Muscle of leg (tissue), 11 donors: Measurements from ENCODE around the gene CDK17. TPM values are rescaled to one million over a fixed set of nuclear protein-coding genes. Genes with fewer than 3 reads are reported as not detected.
A peak's percentile ranks its signal among the peaks of the same experiment; 100 is the strongest.

Experiments
- DNase-seq: peaks from one replicate; pipeline ENCODE4 v3.0.0; 2013
- H3K27ac ChIP-seq: one replicate; pipeline ENCODE4 v1.5.1; 2013; ENCODE audit warnings: mild to moderate bottlenecking, low read length, control low read depth
- H3K27me3 ChIP-seq: one replicate; pipeline ENCODE4 v1.6.1; 2013; ENCODE audit warnings: low read length; ENCODE audit not compliant: control insufficient read depth, insufficient read depth
- H3K36me3 ChIP-seq: one replicate; pipeline ENCODE4 v1.6.1; 2013; ENCODE audit warnings: low read length; ENCODE audit not compliant: control insufficient read depth, insufficient read depth
- H3K4me1 ChIP-seq: one replicate; pipeline ENCODE4 v1.6.1; 2013; ENCODE audit warnings: low read length; ENCODE audit not compliant: control insufficient read depth, insufficient read depth
- H3K4me3 ChIP-seq: one replicate; pipeline ENCODE4 v1.5.1; 2013; ENCODE audit warnings: low read length, control low read depth
- H3K9me3 ChIP-seq: replicated peaks from 2 replicates; pipeline ENCODE4 v1.6.1; 2013; ENCODE audit warnings: low read depth, low read length; ENCODE audit not compliant: control insufficient read depth
- WGBS: methylation state at CpG from one replicate; pipeline ENCODE4 v1.1.5; 2013; ENCODE audit warnings: missing lambda C conversion rate; ENCODE audit not compliant: insufficient coverage; 5-methylcytosine and 5-hydroxymethylcytosine counted together
- polyA plus RNA-seq, 8 donors: library from polyadenylated mRNA; unstranded; fragments of 120-200 nt; gene quantifications; one replicate each; pipeline versions ENCODE4 v1.2.1 to v1.2.3, GENCODE V29; 2013; ENCODE audit warnings: inconsistent platforms in 1 of 8, low replicate concordance in 1 of 8; ENCODE audit not compliant: insufficient read length in 8 of 8, insufficient read depth in 1 of 8
- total RNA-seq: library from RNA; stranded (reverse); fragments of 120-200 nt; gene quantifications from one replicate; pipeline ENCODE4 v1.2.4, GENCODE V29; 2013

CDK17 gene
- total and polyA plus RNA-seq, 9 donors, result 23.4 to 31.0 (median 25.7) TPM

GRCh38 chr12:96260644-96261043 is 139.6 kb downstream of the CDK17 start:
- 100% methylated on average over 2 of the region's 3 CpGs for WGBS
- H3K4me3 ChIP-seq, result no peak overlapping the region
- no peaks in the 10 kb centered on the region for H3K27me3 ChIP-seq
- no peak overlapping the region for H3K27ac ChIP-seq
- DNase-seq, result no peak
- peaks cover 25% of the 10 kb centered on the region for H3K36me3 ChIP-seq
- H3K9me3 ChIP-seq, result no peaks in the 10 kb centered on the region
- peaks cover 18% of the 10 kb centered on the region for H3K4me1 ChIP-seq

DNA sequence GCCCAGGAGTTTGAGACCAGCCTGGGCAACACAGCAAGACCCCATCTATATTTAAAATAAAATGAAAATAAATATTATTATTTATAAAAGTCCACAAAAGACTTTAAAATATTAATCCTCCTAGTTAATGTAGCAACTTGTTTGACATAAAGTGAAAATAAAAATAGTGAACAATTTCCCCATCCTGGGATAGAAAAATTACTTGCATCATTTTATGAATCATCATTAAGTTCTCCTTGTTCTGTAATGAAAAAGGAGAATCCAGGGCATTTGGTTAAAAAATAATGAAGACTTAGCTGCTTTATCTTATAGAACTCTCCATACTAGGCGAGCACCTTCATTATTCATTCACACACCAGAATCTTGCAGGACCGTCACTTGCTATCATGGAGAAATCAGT is 140.0 kb downstream of the CDK17 start:
- H3K4me1 ChIP-seq, result peaks cover 20% of the 10 kb centered on the region
- H3K36me3 ChIP-seq, result peaks cover 25% of the 10 kb centered on the region
- no peaks in the 10 kb centered on the region for H3K27me3 ChIP-seq
- WGBS, result no CpG with 5 or more reads among the region's 2 CpGs
- no peak for DNase-seq
- no peak overlapping the region for H3K27ac ChIP-seq
- no peaks in the 10 kb centered on the region for H3K9me3 ChIP-seq
- no peak overlapping the region for H3K4me3 ChIP-seq

GRCh38 chr12:96258104-96258961 is 141.9 kb downstream of the CDK17 start:
- 51% methylated on average over 3 of the region's 8 CpGs for WGBS
- peaks cover 26% of the 10 kb centered on the region for H3K4me1 ChIP-seq
- peak; percentile 63 for DNase-seq
- H3K9me3 ChIP-seq, result no peaks in the 10 kb centered on the region
- H3K4me3 ChIP-seq, result no peak overlapping the region
- H3K36me3 ChIP-seq, result peaks cover 20% of the 10 kb centered on the region
- H3K27me3 ChIP-seq, result no peaks in the 10 kb centered on the region
- peak overlapping the region; percentile 59 for H3K27ac ChIP-seq

GRCh38 chr12:96257550-96258103 is 142.6 kb downstream of the CDK17 start:
- H3K36me3 ChIP-seq, result peaks cover 20% of the 10 kb centered on the region
- H3K4me1 ChIP-seq, result peaks cover 26% of the 10 kb centered on the region
- no CpG with 5 or more reads among the region's 2 CpGs for WGBS
- no peak overlapping the region for H3K27ac ChIP-seq
- no peak overlapping the region for H3K4me3 ChIP-seq
- no peaks in the 10 kb centered on the region for H3K27me3 ChIP-seq
- DNase-seq, result no peak
- no peaks in the 10 kb centered on the region for H3K9me3 ChIP-seq

DNA sequence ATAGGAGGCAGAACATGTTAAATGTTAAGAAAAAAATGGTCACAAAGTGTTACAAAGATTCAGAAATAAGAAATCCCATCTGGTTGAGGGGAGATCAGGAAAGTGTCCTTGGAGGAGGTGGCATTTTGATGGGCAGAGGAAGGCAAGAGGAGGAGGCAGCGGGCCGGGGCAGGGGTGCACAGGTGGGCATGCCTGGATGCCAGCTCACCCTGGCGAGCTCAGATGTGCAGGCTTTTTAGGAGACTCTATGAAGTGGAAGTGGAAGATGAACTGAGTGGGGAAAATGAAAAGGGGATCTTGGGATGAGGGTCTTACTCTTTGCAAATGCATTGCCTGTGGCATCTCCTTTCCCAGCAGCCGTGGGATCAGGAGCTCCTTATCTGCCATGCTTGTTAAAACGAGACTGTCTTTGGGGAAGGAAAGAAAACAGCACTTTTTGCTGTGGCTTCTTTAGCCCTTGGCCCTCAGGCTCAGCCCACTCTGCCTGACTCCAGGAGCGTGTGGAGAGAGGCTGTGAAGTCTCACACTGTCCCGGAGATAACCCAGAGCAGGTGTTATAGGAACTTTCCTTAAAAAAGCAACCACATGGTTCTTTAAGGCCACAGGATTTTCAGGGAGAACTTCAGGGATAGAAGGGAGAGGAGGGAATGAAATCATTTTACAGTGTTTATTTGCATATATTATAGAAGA is 143.4 kb downstream of the CDK17 start:
- no peak for DNase-seq
- no peaks in the 10 kb centered on the region for H3K27me3 ChIP-seq
- no peak overlapping the region for H3K27ac ChIP-seq
- peaks cover 18% of the 10 kb centered on the region for H3K36me3 ChIP-seq
- no peak overlapping the region for H3K4me3 ChIP-seq
- H3K9me3 ChIP-seq, result no peaks in the 10 kb centered on the region
- whole genome bisulfite sequencing, result 76% methylated on average over 4 of the region's 7 CpGs
- H3K4me1 ChIP-seq, result peaks cover 26% of the 10 kb centered on the region

DNA sequence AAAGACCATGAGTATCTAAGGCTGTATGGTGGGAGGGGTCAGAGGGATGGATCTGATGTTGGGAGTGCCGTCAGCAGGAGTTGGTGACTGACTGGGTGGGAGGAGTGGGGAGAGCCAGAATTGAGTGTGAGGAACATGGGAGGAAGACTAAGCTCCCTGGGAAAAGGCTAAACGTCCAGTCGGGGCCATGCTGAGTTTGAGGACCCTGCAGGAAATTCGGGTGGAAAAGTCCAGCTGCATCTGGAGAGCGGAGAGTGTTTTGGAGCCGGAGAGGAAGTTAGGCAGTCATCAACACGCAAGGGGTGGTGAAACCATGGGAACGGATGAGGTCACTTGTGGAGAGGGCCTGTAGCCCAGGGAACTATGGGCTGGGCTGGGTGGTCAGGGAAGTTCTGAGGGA is 145.2 kb downstream of the CDK17 start:
- peak; percentile 86 for DNase-seq
- Histone ChIP-seq H3K27me3 (no peaks in the 10 kb centered on the region), H3K36me3 (peaks cover 16% of the 10 kb centered on the region), H3K4me3 (no peak overlapping the region), H3K4me1 (peaks cover 26% of the 10 kb centered on the region), H3K9me3 (no peaks in the 10 kb centered on the region), H3K27ac (peak overlapping the region; percentile 76)
- WGBS, result 53% methylated on average over 8 of the region's 8 CpGs

DNA sequence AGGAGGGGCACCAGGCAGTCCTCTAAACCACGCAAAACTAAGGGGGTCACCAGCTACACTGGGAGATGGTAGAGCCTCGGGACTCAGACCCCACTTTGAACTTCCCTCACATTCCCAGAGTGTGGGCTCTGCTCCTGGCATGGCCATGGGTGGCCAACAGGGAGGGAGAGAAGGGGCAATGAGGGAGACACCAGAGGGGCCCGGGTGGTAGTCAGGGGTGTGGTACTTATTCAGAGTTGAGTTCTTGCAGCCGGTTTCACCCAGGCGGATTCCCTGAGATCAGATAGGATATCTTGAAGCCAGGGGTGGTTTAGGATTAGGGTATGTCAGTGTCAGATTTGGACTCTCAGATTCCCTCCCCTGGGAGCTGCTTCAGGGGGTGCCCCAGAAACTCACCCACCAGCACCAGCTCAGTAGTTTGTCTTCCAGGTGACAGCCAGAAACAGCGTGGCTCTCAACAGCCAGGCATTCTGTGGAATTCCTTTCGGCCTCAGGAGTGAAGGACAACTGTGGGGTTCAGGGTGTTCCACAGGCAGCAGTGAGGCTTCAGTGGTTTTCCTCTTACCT is 150.0 kb downstream of the CDK17 start:
- no peak overlapping the region for H3K4me3 ChIP-seq
- no peak overlapping the region for H3K27ac ChIP-seq
- H3K4me1 ChIP-seq, result peaks cover 21% of the 10 kb centered on the region
- peaks cover 25% of the 10 kb centered on the region for H3K36me3 ChIP-seq
- no peaks in the 10 kb centered on the region for H3K27me3 ChIP-seq
- no peaks in the 10 kb centered on the region for H3K9me3 ChIP-seq
- WGBS, result 71% methylated on average over 1 of the region's 7 CpGs
- DNase-seq, result no peak

DNA sequence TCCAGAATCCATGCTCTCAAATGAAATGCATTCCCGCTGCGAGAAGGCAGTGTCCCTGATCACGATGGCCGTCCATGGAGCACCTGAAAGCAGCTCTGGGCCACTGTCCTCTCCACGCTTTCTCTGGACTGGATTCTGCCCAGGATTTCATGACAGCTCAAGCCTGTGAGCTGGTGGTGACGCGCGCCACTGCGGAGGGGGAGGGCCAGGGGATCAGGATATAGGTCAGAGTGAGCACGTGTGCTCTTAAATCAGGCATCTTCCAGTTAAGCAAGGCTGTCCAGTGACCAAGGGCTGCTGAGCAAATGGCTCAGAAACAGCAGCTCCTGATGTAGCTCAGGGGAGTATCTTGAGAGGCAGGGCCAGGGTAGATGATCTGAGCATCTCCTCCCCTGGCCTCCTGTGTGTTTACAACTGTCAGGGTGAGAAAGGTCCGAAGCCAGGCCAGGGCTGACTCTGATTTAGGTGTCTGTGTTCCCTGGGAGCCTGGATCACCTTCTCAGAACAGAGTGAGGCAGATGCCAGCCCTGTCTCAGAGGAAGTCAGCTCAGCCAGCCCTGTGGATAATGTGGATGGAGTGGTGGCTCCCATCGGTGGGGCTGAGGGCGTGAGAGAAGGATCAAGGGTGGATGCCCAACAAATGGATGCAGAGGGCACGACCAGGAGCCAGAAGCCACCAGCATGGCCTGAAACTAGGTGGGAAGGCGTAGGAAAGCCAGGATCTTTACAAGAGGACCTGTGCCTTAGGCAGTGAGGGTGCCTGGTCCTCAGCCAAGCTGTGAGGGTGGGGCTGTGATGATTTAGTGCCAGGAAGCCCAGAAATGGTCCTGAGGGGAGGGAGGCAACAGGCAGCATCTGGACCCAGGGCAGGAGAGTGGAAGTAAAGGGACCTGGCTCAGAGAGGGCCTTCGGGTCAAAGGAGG is 150.8 kb downstream of the CDK17 start:
- no peak overlapping the region for H3K4me3 ChIP-seq
- H3K27ac ChIP-seq, result peak overlapping the region; percentile 56
- H3K27me3 ChIP-seq, result no peaks in the 10 kb centered on the region
- no peaks in the 10 kb centered on the region for H3K9me3 ChIP-seq
- peak; percentile 80 for DNase-seq
- WGBS, result 41% methylated on average over 16 of the region's 16 CpGs
- H3K36me3 ChIP-seq, result peaks cover 26% of the 10 kb centered on the region
- peaks cover 16% of the 10 kb centered on the region for H3K4me1 ChIP-seq

DNA sequence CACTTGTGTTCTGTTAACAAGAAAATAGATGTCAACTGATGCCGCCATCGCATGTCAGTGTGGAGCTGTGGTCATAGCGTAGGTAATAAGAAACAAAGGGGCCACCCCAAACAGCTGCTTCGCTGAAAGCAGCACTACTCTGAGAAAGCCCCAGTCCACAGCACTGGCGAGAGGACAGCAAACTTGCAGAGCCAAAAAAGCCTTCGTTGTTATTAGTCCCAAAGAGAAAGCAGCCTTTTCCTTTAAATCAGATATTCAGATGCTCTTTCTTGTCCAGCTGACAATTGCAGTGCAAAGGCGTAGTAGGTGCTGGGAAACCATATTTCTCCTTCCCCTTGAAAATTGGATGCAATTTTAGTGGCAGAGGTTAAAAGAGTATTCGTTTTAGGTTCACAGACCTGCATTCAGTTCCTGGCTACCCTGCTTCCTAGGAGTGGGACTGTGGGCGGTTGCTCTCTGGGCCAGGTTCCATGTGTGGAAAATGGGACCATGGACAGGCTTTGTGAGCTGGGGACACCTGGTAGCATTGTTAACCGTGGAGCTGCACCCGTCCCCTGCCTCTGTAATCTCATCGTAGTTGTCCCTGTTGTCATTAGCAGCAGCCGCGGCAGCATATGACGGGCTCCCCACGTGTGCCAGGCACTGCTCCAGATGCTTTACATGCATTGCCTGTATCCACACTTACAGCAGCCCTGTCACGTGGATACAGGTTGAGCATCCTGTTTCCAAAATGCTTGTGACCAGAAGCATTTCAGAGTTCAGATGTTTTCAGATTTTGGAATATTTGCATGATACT is 151.9 kb downstream of the CDK17 start:
- whole genome bisulfite sequencing, result 27% methylated on average over 13 of the region's 17 CpGs
- peaks cover 26% of the 10 kb centered on the region for H3K36me3 ChIP-seq
- H3K27ac ChIP-seq, result peak overlapping the region; percentile 65
- H3K4me3 ChIP-seq, result no peak overlapping the region
- DNase-seq, result peak; percentile 78
- no peaks in the 10 kb centered on the region for H3K27me3 ChIP-seq
- peaks cover 16% of the 10 kb centered on the region for H3K4me1 ChIP-seq
- no peaks in the 10 kb centered on the region for H3K9me3 ChIP-seq
